Naive thymus-derived CD4-positive, alpha-beta T cell (primary cell): ENCODE results near the gene ABLIM3. TPM values are rescaled to one million over a fixed set of nuclear protein-coding genes. Genes with fewer than 3 reads are reported as not detected.

Experiments
- ATAC-seq: fragments of 150-1000 bp; cut with Tn5 transposase; 2 replicates; pipeline ENCODE4 v1.10.0; 2021; ENCODE audit warnings: mild to moderate bottlenecking, moderate library complexity
- CTCF ChIA-PET: fragments of 350-600 bp; sonication (Branson Sonifier 250); formaldehyde crosslinking; loops from one replicate; lab custom pipeline; 2021; ENCODE audit warnings: antibody characterized with exemption; lab: Charles Lee
- POLR2A ChIA-PET: fragments of 350-600 bp; sonication (Branson Sonifier 250); formaldehyde crosslinking; loops from one replicate; lab custom pipeline; 2021; ENCODE audit warnings: antibody characterized with exemption, inconsistent platforms; lab: Charles Lee
- DNase-seq, 9 donors: peaks; one replicate each; pipeline versions ENCODE4 v3.0.0 to v3.0.0-alpha.2; 2020 to 2022; ENCODE audit warnings: mixed read lengths in 1 of 9
- H3K27ac ChIP-seq: one replicate; pipeline ENCODE4 v1.7.0; 2013; ENCODE audit warnings: mild to moderate bottlenecking, low read depth, low read length, moderate library complexity
- H3K27me3 ChIP-seq, 2 donors: one replicate each; pipeline ENCODE4 v1.7.0; 2013; ENCODE audit warnings: low read length in 2 of 2, mild to moderate bottlenecking in 2 of 2, moderate library complexity in 2 of 2; ENCODE audit not compliant: control insufficient read depth in 2 of 2, insufficient read depth in 2 of 2
- H3K36me3 ChIP-seq, 3 experiments: 1 replicate in 2 of 3; 2 replicates in 1 of 3; pipeline ENCODE4 v1.7.0; 2013; ENCODE audit warnings: low read length in 3 of 3, mild to moderate bottlenecking in 3 of 3, moderate library complexity in 1 of 3; ENCODE audit not compliant: insufficient read depth in 3 of 3, control insufficient read depth in 2 of 3
- H3K4me1 ChIP-seq, 2 donors: one replicate each; pipeline ENCODE4 v1.7.0; 2013; ENCODE audit warnings: low read length in 2 of 2, mild to moderate bottlenecking in 2 of 2, moderate library complexity in 1 of 2; ENCODE audit not compliant: control insufficient read depth in 2 of 2, insufficient read depth in 2 of 2
- H3K4me3 ChIP-seq: 2 replicates; pipeline ENCODE4 v1.7.0; 2013; ENCODE audit warnings: mild to moderate bottlenecking, low read length
- H3K9me3 ChIP-seq, 3 experiments: 1 replicate in 2 of 3; 2 replicates in 1 of 3; pipeline ENCODE4 v1.7.0; 2013; ENCODE audit warnings: low read length in 3 of 3; ENCODE audit not compliant: control insufficient read depth in 2 of 3
- H3K27ac Mint-ChIP-seq, 9 donors: one replicate each; pipeline ENCODE4 v1.8.0; 2020 to 2022; ENCODE audit warnings: mixed read lengths in 9 of 9, mild to moderate bottlenecking in 8 of 9, moderate library complexity in 5 of 9, inconsistent platforms in 2 of 9
- H3K27me3 Mint-ChIP-seq, 5 donors: one replicate each; pipeline ENCODE4 v1.8.0; 2021 to 2022; ENCODE audit warnings: mixed read lengths in 5 of 5, mild to moderate bottlenecking in 1 of 5
- H3K36me3 Mint-ChIP-seq, 5 donors: one replicate each; pipeline ENCODE4 v1.8.0; 2020 to 2022; ENCODE audit warnings: mixed read lengths in 5 of 5, mild to moderate bottlenecking in 3 of 5, inconsistent platforms in 1 of 5
- H3K4me1 Mint-ChIP-seq, 7 donors: one replicate each; pipeline ENCODE4 v1.8.0; 2020 to 2022; ENCODE audit warnings: mixed read lengths in 7 of 7, mild to moderate bottlenecking in 3 of 7, inconsistent platforms in 1 of 7
- H3K4me3 Mint-ChIP-seq, 10 donors: one replicate each; pipeline ENCODE4 v1.8.0; 2020 to 2022; ENCODE audit warnings: mild to moderate bottlenecking in 10 of 10, mixed read lengths in 10 of 10, moderate library complexity in 6 of 10, inconsistent platforms in 2 of 10
- H3K9me3 Mint-ChIP-seq, 11 donors: one replicate each; pipeline ENCODE4 v1.8.0; 2020 to 2022; ENCODE audit warnings: mixed read lengths in 11 of 11, mild to moderate bottlenecking in 4 of 11, inconsistent platforms in 1 of 11, moderate library complexity in 1 of 11
- intact Hi-C, 2 donors: fragments of 100-400 bp; cut with micrococcal nuclease; formaldehyde crosslinking; loops; one replicate each; pipeline ENCODE4 v1.15.1; 2023
- polyA plus RNA-seq, 2 donors: library from polyadenylated mRNA; unstranded; fragments of 300-500 nt; fragmentation: Illumina TruSeq; gene quantifications; one replicate each; pipeline ENCODE4 v1.2.3, GENCODE V29; 2021
- total RNA-seq, 6 experiments: library from RNA in 5 of 6; stranded (reverse) in 5 of 6; gene quantifications; 1 replicate in 5 of 6; 2 replicates in 1 of 6; pipeline ENCODE4 v1.2.3 and lab custom pipeline; 2021 to 2026

Gene ABLIM3
- total and polyA plus RNA-seq, 7 experiments from 2014 or later: 0.08 to 1.3 TPM; not detected in 5

GRCh38 chr5:149261246-149261645, 120.0 kb downstream of the ABLIM3 start:
- no peak for DNase-seq
- ChIA-PET POLR2A (interaction anchor here (0.7 to 1.0 kb wide), 2 partner anchors 21 to 50 kb away, joined by 3 read pairs; no protein-coding TSS in a partner anchor), CTCF (interaction anchor here (7.4 kb wide), 1 partner anchor 121 kb away, joined by 142 read pairs; the partner anchor contains the start of gene ABLIM3)
- H3K4me1 Mint-ChIP-seq: peaks cover 0 to 12% (median 7%) of the 10 kb centered on the region in 7 donors
- intact Hi-C loops: loop anchor here in 1 of 2 donors (5.0 kb wide), 1 partner anchor 64 kb away; no protein-coding TSS in a partner anchor
- no peaks in the 10 kb centered on the region for H3K9me3 ChIP-seq
- no peaks in the 10 kb centered on the region for H3K36me3 Mint-ChIP-seq
- H3K27ac Mint-ChIP-seq: no peak overlapping the region
- ATAC-seq: no peak
- H3K36me3 ChIP-seq: no peaks in the 10 kb centered on the region
- no peak overlapping the region for H3K4me3 Mint-ChIP-seq
- peaks cover 0 to 26% (median 8%) of the 10 kb centered on the region in 5 donors for H3K27me3 Mint-ChIP-seq
- H3K27ac ChIP-seq: no peak overlapping the region
- H3K27me3 ChIP-seq: no peaks in the 10 kb centered on the region
- H3K9me3 Mint-ChIP-seq: peaks cover 0 to 1% (median 0%) of the 10 kb centered on the region in 11 donors
- no peak overlapping the region for H3K4me3 ChIP-seq
- H3K4me1 ChIP-seq: peaks cover 0 to 6% of the 10 kb centered on the region in 2 donors

- intact Hi-C loops: loop anchor here in 1 of 2 donors (5.0 kb wide), 1 partner anchor 65 kb away; no protein-coding TSS in a partner anchor
- no peaks in the 10 kb centered on the region for H3K36me3 Mint-ChIP-seq
- no peak for DNase-seq
- H3K27ac ChIP-seq: no peak overlapping the region
- no peak overlapping the region for H3K27ac Mint-ChIP-seq
- peaks cover 0 to 26% (median 8%) of the 10 kb centered on the region in 5 donors for H3K27me3 Mint-ChIP-seq
- no peak for ATAC-seq
- peaks cover 0 to 3% (median 0%) of the 10 kb centered on the region in 11 donors for H3K9me3 Mint-ChIP-seq
- no peak overlapping the region for H3K4me3 ChIP-seq
- H3K36me3 ChIP-seq: no peaks in the 10 kb centered on the region
- no peaks in the 10 kb centered on the region for H3K9me3 ChIP-seq
- no peak overlapping the region for H3K4me3 Mint-ChIP-seq
- no peaks in the 10 kb centered on the region for H3K27me3 ChIP-seq
- ChIA-PET POLR2A (interaction anchor here (1.1 kb wide), 1 partner anchor 22 kb away, joined by 6 read pairs; no protein-coding TSS in a partner anchor), CTCF (interaction anchor here (7.4 kb wide), 1 partner anchor 122 kb away, joined by 142 read pairs; the partner anchor contains the start of gene ABLIM3)
- H3K4me1 Mint-ChIP-seq: peaks cover 0 to 12% (median 7%) of the 10 kb centered on the region in 7 donors
- peaks cover 0 to 6% of the 10 kb centered on the region in 2 donors for H3K4me1 ChIP-seq
Measured at GRCh38 chr5:149262315-149262714, 121.0 kb downstream of the ABLIM3 start.

GRCh38 chr5:149264439-149265067, 123.3 kb downstream of the ABLIM3 start:
- CTCF ChIA-PET: interaction anchor here (0.6 to 7.4 kb wide), 24 partner anchors 10 to 525 kb away, joined by 3 to 142 read pairs (median 3); partner anchors contain the start of gene ABLIM3
- Mint-ChIP-seq H3K27me3 (peaks cover 4 to 42% (median 8%) of the 10 kb centered on the region in 5 donors), H3K4me3 (peak overlapping the region in 4 of 10 donors; percentile 1 to 29 (median 6)), H3K4me1 (peaks cover 0 to 12% (median 7%) of the 10 kb centered on the region in 7 donors), H3K36me3 (peaks cover 0 to 5% (median 0%) of the 10 kb centered on the region in 5 donors), H3K9me3 (peaks cover 0 to 22% (median 3%) of the 10 kb centered on the region in 11 donors), H3K27ac (peak overlapping the region in 4 of 9 donors; percentile 3 to 48 (median 26))
- no peak overlapping the region for H3K4me3 ChIP-seq
- intact Hi-C loops: loop anchor here (1.0 to 5.0 kb wide), 10 partner anchors 24 to 532 kb away; partner anchors contain the start of gene ABLIM3 (in 2 of the 2)
- DNase-seq (peak in 7 of 9 donors; percentile 59 to 81 (median 70)), ATAC-seq (peak; percentile 91)
- H3K27ac ChIP-seq: no peak overlapping the region
- peaks cover 0 to 5% (median 0%) of the 10 kb centered on the region in 3 experiments for H3K9me3 ChIP-seq
- peaks cover 0 to 3% of the 10 kb centered on the region in 2 donors for H3K27me3 ChIP-seq
- H3K36me3 ChIP-seq: no peaks in the 10 kb centered on the region
- POLR2A ChIA-PET: interaction anchor here (0.8 to 1.5 kb wide), 2 partner anchors 11 to 124 kb away, joined by 3 to 5 read pairs; partner anchors contain the start of gene ABLIM3
- peaks cover 0 to 6% of the 10 kb centered on the region in 2 donors for H3K4me1 ChIP-seq

GRCh38 chr5:149265068-149265465, 123.8 kb downstream of the ABLIM3 start:
- Histone ChIP-seq H3K27ac (no peak overlapping the region), H3K27me3 (peaks cover 0 to 3% of the 10 kb centered on the region in 2 donors), H3K4me1 (peaks cover 0 to 6% of the 10 kb centered on the region in 2 donors), H3K4me3 (no peak overlapping the region), H3K36me3 (no peaks in the 10 kb centered on the region), H3K9me3 (peaks cover 0 to 5% (median 0%) of the 10 kb centered on the region in 3 experiments)
- Mint-ChIP-seq H3K27ac (peak overlapping the region in 3 of 9 donors; percentile 3 to 37 (median 15)), H3K36me3 (peaks cover 0 to 5% (median 0%) of the 10 kb centered on the region in 5 donors), H3K4me1 (peaks cover 0 to 12% (median 7%) of the 10 kb centered on the region in 7 donors), H3K27me3 (peaks cover 4 to 45% (median 8%) of the 10 kb centered on the region in 5 donors), H3K9me3 (peaks cover 0 to 22% (median 3%) of the 10 kb centered on the region in 11 donors), H3K4me3 (no peak overlapping the region)
- intact Hi-C loops: loop anchor here (2.0 to 5.0 kb wide), 4 partner anchors 33 to 533 kb away; no protein-coding TSS in a partner anchor
- no peak for DNase-seq
- POLR2A ChIA-PET: interaction anchor here (1.5 kb wide), 1 partner anchor 124 kb away, joined by 5 read pairs; the partner anchor contains the start of gene ABLIM3
- ATAC-seq: no peak
- CTCF ChIA-PET: interaction anchor here (0.6 to 7.4 kb wide), 23 partner anchors 10 to 526 kb away, joined by 3 to 142 read pairs (median 3); partner anchors contain the start of gene ABLIM3

- Mint-ChIP-seq H3K4me1 (peaks cover 0 to 12% (median 7%) of the 10 kb centered on the region in 7 donors), H3K27me3 (peaks cover 4 to 51% (median 8%) of the 10 kb centered on the region in 5 donors), H3K9me3 (peaks cover 0 to 22% (median 3%) of the 10 kb centered on the region in 11 donors), H3K4me3 (no peak overlapping the region), H3K27ac (no peak overlapping the region), H3K36me3 (peaks cover 0 to 5% (median 0%) of the 10 kb centered on the region in 5 donors)
- CTCF ChIA-PET: interaction anchor here (0.6 to 7.4 kb wide), 27 partner anchors 11 to 535 kb away, joined by 3 to 142 read pairs (median 3); partner anchors contain the start of gene ABLIM3
- H3K4me3 ChIP-seq: no peak overlapping the region
- no peak for ATAC-seq
- H3K9me3 ChIP-seq: peaks cover 0 to 5% (median 0%) of the 10 kb centered on the region in 3 experiments
- peaks cover 0 to 3% of the 10 kb centered on the region in 2 donors for H3K27me3 ChIP-seq
- no peaks in the 10 kb centered on the region for H3K36me3 ChIP-seq
- H3K27ac ChIP-seq: no peak overlapping the region
- POLR2A ChIA-PET: interaction anchor here (1.5 kb wide), 1 partner anchor 125 kb away, joined by 5 read pairs; the partner anchor contains the start of gene ABLIM3
- intact Hi-C loops: loop anchor here (2.0 to 5.0 kb wide), 4 partner anchors 33 to 533 kb away; no protein-coding TSS in a partner anchor
- H3K4me1 ChIP-seq: peaks cover 0 to 6% of the 10 kb centered on the region in 2 donors
- DNase-seq: no peak
Measured at GRCh38 chr5:149265597-149265996, 124.3 kb downstream of the ABLIM3 start.
